ENCODE results near the gene ING5. TPM values are rescaled to one million over a fixed set of nuclear protein-coding genes. Genes with fewer than 3 reads are reported as not detected.

ING5 gene
- total RNA-seq, 2 experiments from 2014 or later: 51.2 to 51.3 TPM

- no peak overlapping the region for H3K27ac Mint-ChIP-seq
- CTCF ChIA-PET: no interaction called here
These were observed 76.1 kb downstream of the ING5 start for GRCh38 chr2:241777686-241778627.

More at GRCh38 chr2:241777686-241778627, 76.1 kb downstream of the ING5 start:
- intact Hi-C loops (cut with DNase I, micrococcal nuclease): no loop called here
- ATAC-seq (ENCODE audit: poor library complexity) (no peak), DNase-seq (peak in 1 of 14 experiments; percentile 29)
- Mint-ChIP-seq H3K9me3 (peaks cover 3% of the 10 kb centered on the region), H3K36me3 (ENCODE audit: low read depth) (no peaks in the 10 kb centered on the region), H3K27me3 (no peaks in the 10 kb centered on the region), H3K4me1 (ENCODE audit: low read depth) (peaks cover 1% of the 10 kb centered on the region), H3K4me3 (no peak overlapping the region)
- peaks cover 3% of the 10 kb centered on the region for H3K4me1 ChIP-seq (ENCODE audit: insufficient read depth, low read length)
- H3K9me3 ChIP-seq (ENCODE audit: control insufficient read depth in 1 of 2, insufficient read depth in 1 of 2, low read length in 2 of 2): peaks cover 0 to 6% of the 10 kb centered on the region in 2 experiments
- POLR2A ChIA-PET: no interaction called here
- H3K4me3 ChIP-seq (ENCODE audit: low read length): no peak overlapping the region
- H3K27ac ChIP-seq (ENCODE audit: low read depth in 1 of 2, low read length in 2 of 2): no peak overlapping the region
- H3K36me3 ChIP-seq (ENCODE audit: insufficient read depth, low read length): no peaks in the 10 kb centered on the region
- no peak for TF ChIP-seq CTCF (IDR thresholded peaks at IDR 0.05)
- peaks cover 0 to 4% of the 10 kb centered on the region in 2 experiments for H3K27me3 ChIP-seq (ENCODE audit: control insufficient read depth in 1 of 2, insufficient read depth in 2 of 2, low read length in 2 of 2)

Other genes with a start within 250 kb of the ING5 start
- gene STK25, start 193.5 kb upstream of the ING5 start, total RNA-seq: 10 to 100 TPM; 76.1 to 81.3 TPM
- not detected for gene BOK, start 143.3 kb upstream of the ING5 start, total RNA-seq
- gene THAP4, start 64.9 kb upstream of the ING5 start, total RNA-seq: 10 to 100 TPM; 27.5 to 31.4 TPM
- 10 to 100 TPM; 86.5 to 89.4 TPM for gene ATG4B, start 64.3 kb upstream of the ING5 start, total RNA-seq
- 1 to 10 TPM; 4.8 to 6.0 TPM for gene DTYMK, start 15.2 kb upstream of the ING5 start, total RNA-seq
- 10 to 100 TPM; 27.6 to 30.6 TPM for gene D2HGDH, start 32.6 kb downstream of the ING5 start, total RNA-seq
- 1 to 10 TPM; 1.5 to 1.9 TPM for gene GAL3ST2, start 74.8 kb downstream of the ING5 start, total RNA-seq
- 1 to 10 TPM; 4.3 to 6.8 TPM for gene NEU4, start 107.2 kb downstream of the ING5 start, total RNA-seq
- gene PDCD1, start 156.9 kb downstream of the ING5 start, total RNA-seq: 10 to 100 TPM in 1 of 2 experiments, 1 to 10 TPM in 1; 9.5 to 11.4 TPM
- gene RTP5, start 167.7 kb downstream of the ING5 start, total RNA-seq: under 1 TPM; 0.30 to 0.36 TPM

All from CD4-positive, alpha-beta T cell (primary cell).